AG04449 (cell line): Measurements from ENCODE around the gene ASTN2.

ENCODE experiments used
- CTCF ChIA-PET: fragments of 350-600 bp; formaldehyde crosslinking; extraction: SDS; loops from one replicate; lab custom pipeline; 2021; ENCODE audit warnings: antibody characterized with exemption; lab: Yijun Ruan, JAX
- POLR2A ChIA-PET: fragments of 400-600, 350-600 bp; formaldehyde crosslinking; extraction: SDS; loops from one replicate; lab custom pipeline; 2020; ENCODE audit warnings: antibody characterized with exemption, inconsistent platforms; lab: Yijun Ruan, JAX
- DNase-seq: peaks from one replicate; pipeline ENCODE4 v3.0.0-alpha.2; 2010; ENCODE audit warnings: low read depth, low spot score
- H3K4me3 ChIP-seq: 2 replicates; pipeline ENCODE4 v1.5.1; 2011; ENCODE audit warnings: low read depth, mild to moderate bottlenecking, control low read depth, low read length
- TF ChIP-seq, protein P1 (sequence below): IDR thresholded peaks from one replicate; pipeline ENCODE4 v1.5.1; 2011; ENCODE audit warnings: mild to moderate bottlenecking, moderate library complexity, low read length, control low read depth, inconsistent platforms; ENCODE audit not compliant: insufficient read depth; ENCODE audit errors: missing control alignments

Gene ASTN2

DNA sequence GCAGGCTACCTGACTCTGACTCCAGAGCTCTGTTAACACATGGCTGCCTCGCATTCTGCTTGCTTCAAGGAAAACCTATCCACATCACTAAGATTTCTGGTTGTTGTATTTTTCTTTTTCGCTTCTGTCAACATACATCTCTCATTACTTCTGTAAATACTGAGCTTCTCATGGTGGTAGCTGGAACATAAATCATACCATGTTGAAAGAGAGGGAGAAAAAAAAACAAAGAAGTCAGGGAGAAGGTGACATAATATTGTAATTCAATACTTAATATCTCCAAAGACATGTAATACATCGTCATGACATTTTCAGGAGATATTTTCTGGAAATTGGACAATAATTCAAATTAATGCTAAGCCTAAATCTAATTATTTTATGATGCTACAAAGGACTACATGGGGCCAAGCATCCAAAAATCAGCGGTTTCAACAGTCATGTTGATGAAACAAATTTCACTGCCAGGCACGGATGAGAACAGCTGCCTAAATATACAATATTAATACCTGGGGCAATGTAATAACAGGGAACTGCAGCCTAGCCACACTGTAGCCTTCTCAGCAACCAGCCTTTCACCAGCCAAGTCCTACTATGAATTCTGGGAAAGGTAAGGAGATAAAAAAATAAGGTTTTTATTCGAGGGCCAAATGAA is 395.8 kb downstream of the ASTN2 start:
- no peak overlapping the region for H3K4me3 ChIP-seq
- ChIA-PET POLR2A (no interaction called here), CTCF (no interaction called here)
- DNase-seq: no peak
- TF ChIP-seq, protein P1, sequence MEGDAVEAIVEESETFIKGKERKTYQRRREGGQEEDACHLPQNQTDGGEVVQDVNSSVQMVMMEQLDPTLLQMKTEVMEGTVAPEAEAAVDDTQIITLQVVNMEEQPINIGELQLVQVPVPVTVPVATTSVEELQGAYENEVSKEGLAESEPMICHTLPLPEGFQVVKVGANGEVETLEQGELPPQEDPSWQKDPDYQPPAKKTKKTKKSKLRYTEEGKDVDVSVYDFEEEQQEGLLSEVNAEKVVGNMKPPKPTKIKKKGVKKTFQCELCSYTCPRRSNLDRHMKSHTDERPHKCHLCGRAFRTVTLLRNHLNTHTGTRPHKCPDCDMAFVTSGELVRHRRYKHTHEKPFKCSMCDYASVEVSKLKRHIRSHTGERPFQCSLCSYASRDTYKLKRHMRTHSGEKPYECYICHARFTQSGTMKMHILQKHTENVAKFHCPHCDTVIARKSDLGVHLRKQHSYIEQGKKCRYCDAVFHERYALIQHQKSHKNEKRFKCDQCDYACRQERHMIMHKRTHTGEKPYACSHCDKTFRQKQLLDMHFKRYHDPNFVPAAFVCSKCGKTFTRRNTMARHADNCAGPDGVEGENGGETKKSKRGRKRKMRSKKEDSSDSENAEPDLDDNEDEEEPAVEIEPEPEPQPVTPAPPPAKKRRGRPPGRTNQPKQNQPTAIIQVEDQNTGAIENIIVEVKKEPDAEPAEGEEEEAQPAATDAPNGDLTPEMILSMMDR: no peak

DNA sequence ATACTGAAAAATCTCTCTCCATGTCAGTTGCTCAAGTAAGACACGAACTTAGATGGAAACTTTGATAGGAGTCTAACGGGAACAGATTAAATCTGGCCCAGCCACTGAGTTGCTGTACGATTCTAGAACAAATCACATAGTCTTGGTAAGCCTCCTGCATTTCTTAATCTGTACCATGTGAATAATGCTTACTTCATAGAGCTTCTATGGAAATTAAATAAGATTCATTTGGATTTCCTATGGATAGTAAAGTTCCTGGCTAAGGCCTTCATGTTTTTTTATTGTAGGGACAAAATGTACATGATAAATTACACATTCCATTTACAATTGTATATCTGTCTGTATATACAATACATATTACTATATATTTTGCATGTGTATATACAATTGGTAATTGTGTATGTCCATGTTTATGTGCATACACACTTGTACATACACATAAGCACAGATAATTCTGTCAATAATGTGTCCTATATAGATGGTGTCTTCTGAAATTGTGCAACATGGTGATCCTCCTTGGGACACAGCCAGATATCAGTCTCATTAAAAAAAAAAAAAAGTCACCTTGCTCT is 397.4 kb downstream of the ASTN2 start:
- ChIA-PET CTCF (no interaction called here), POLR2A (no interaction called here)
- TF ChIP-seq, protein P1: no peak
- DNase-seq: no peak
- no peak overlapping the region for H3K4me3 ChIP-seq

DNA sequence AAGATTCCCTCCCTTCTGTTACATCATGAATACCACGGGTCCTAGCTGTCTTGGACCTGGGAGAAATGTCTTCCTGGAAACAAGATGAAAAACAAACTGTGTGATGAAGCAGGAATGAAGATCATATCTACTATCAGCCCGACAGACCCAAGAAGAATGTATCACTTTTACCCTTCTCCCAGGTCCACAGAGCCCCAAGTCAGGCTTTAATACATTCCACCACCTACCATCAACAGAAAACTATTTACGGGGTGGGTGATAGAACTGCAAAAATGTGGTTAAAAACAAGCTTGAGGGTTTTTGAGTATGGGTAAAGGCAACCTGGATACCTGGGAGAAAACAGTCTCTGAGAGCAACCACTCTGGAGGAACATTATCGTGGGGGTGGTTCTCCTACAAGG is 400.8 kb downstream of the ASTN2 start:
- TF ChIP-seq, protein P1: no peak
- ChIA-PET POLR2A (no interaction called here), CTCF (no interaction called here)
- DNase-seq: no peak
- no peak overlapping the region for H3K4me3 ChIP-seq

DNA sequence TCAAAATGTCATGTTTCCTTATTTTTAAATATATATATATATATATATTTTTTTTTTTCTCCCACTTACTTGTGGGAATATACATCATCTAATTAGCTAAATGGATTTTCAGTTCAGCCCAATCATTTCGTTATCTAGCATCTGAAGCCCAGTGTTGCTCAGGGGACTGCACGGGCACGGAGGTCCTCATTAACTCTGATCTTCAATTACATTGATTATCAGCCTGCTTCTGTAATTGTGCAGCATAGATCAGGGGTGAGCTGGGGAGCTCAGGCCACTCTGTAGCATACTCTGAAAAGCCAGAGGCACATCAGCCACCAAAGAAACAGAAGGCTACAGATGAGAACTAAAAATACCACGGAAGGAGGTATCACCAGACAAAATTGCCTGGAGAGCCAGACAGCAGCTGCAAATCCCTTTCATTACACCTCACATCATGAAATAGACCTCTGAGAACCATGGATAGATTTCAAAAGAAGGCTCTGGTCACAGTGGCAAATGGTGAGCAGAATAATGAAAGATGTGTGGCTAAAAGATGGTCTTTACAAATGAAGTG is 401.3 kb downstream of the ASTN2 start:
- POLR2A ChIA-PET: no interaction called here
- H3K4me3 ChIP-seq: no peak overlapping the region
- DNase-seq: no peak
- CTCF ChIA-PET: no interaction called here
- TF ChIP-seq, protein P1: no peak

DNA sequence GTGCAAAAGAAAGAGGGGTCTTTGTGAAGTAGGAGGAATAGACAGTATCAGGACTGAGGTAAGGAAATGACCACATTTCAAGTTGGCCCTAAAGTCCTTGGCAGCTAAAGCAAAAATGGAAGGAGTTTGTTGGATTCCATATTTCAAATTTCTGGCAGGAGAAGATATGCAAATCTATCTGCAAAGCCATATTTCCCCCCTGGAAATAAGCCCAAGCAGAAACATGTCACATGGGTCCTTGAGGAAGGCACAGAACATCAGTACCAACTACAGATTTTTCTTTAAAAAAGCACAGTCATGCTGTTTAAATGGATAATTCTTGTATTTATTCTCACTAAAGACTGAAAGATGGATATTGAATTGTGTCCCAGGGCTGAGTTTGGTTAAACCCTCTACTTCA is 404.8 kb downstream of the ASTN2 start:
- CTCF ChIA-PET: no interaction called here
- POLR2A ChIA-PET: no interaction called here
- TF ChIP-seq, protein P1: no peak
- DNase-seq: no peak
- H3K4me3 ChIP-seq: no peak overlapping the region

DNA sequence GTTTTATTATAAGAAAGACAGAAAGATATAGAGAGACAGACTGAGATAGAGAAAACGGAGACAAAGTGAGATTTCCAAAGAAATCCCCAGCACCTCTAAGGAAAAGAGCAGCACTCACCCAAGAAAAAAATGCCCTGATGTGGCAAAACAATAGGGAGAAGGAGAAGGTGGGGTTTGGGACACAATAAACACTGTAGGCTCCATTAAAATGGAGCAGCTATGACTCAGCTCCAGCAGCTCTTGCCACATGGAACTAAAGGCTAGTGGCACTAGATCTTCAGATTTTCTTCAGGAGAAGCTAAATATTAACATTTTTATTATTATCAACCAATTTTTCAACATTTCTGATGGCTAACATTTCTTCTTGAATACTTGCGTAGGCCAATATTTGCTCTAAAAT is 406.0 kb downstream of the ASTN2 start:
- TF ChIP-seq, protein P1: no peak
- H3K4me3 ChIP-seq: no peak overlapping the region
- CTCF ChIA-PET: no interaction called here
- DNase-seq: no peak
- POLR2A ChIA-PET: no interaction called here
